ENCODE measurements around the gene TGFB1I1.

DNA sequence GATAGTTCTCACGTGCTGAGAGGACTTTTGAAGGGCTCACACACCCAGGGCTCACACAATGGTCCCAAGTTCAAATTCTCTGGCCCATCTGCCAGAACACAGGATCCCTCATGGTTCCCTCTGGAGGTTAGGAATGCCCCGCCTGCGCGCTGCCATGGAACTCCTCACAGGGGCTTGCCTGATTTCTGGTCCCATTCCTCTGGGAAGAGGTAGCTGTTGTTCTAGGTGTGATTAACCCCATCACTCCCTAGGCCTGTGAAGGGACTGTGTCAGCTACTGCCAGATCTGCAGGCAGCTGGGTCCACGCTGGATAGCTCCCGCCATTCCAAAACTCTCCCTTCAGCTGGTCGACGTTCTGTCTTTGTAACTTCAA is 15.0 kb upstream of the TGFB1I1 start:
- TF ChIP-seq CTCF (conservative IDR thresholded peaks at IDR 0.05; ENCODE audit: low read depth, low read length) (no peak), RFX5 (IDR thresholded peaks at IDR 0.05; ENCODE audit: low read depth, low read length) (no peak), POLR2A (IDR thresholded peaks at IDR 0.05; ENCODE audit: low read depth, low read length) (no peak), CHD1 (IDR thresholded peaks at IDR 0.05; ENCODE audit: low read depth, low read length) (no peak), SMC3 (IDR thresholded peaks at IDR 0.05; ENCODE audit: low read depth, low read length) (no peak), BHLHE40 (IDR thresholded peaks at IDR 0.05; ENCODE audit: low read depth, low read length) (no peak), RAD21 (IDR thresholded peaks at IDR 0.05; ENCODE audit: low read length) (no peak)
